ENCODE measurements around the gene S100A9. TPM values are rescaled to one million over a fixed set of nuclear protein-coding genes. Genes with fewer than 3 reads are reported as not detected.

S100A9 gene
- total RNA-seq, 2 experiments from 2014 or later: 0.77 TPM; not detected in 1

- CTCF ChIA-PET: interaction anchor here (0.9 kb wide), 1 partner anchor 14 kb away, joined by 3 read pairs; no protein-coding TSS in a partner anchor
- no peak within 1 kb of the TSS for H3K4me3 Mint-ChIP-seq
These were observed 33.5 kb downstream of the S100A9 start, which contains the start of gene S100A8 for GRCh38 chr1:153390938-153391710. TSS of gene S100A8 (minus strand) at chr1:153391073. CDS start at chr1:153390535, 538 bp downstream.

GRCh38 chr1:153392258-153392657 lies 34.6 kb downstream of the S100A9 start:
- Mint-ChIP-seq H3K4me3 (no peak overlapping the region), H3K27ac (no peak overlapping the region), H3K4me1 (peaks cover 4% of the 10 kb centered on the region), H3K36me3 (ENCODE audit: low read depth) (no peaks in the 10 kb centered on the region), H3K9me3 (no peaks in the 10 kb centered on the region), H3K27me3 (peaks cover 8% of the 10 kb centered on the region)
- POLR2A ChIA-PET: no interaction called here
- no peak for DNase-seq
- CTCF ChIA-PET: no interaction called here

More at GRCh38 chr1:153390938-153391710, 33.5 kb downstream of the S100A9 start, which contains the start of gene S100A8:
- Mint-ChIP-seq H3K27me3 (peaks cover 8% of the 10 kb centered on the region), H3K9me3 (no peaks in the 10 kb centered on the region), H3K4me1 (peaks cover 11% of the 10 kb centered on the region), H3K27ac (no peak within 1 kb of the TSS), H3K36me3 (ENCODE audit: low read depth) (no peaks in the 10 kb centered on the region)
- POLR2A ChIA-PET: no interaction called here
- DNase-seq: no peak

- H3K9me3 Mint-ChIP-seq: no peaks in the 10 kb centered on the region
- DNase-seq: no peak
- peaks cover 4% of the 10 kb centered on the region for H3K4me1 Mint-ChIP-seq
- ChIA-PET CTCF (no interaction called here), POLR2A (no interaction called here)
- H3K36me3 Mint-ChIP-seq (ENCODE audit: low read depth): no peaks in the 10 kb centered on the region
- H3K4me3 Mint-ChIP-seq: no peak overlapping the region
- H3K27ac Mint-ChIP-seq: no peak overlapping the region
- peaks cover 8% of the 10 kb centered on the region for H3K27me3 Mint-ChIP-seq
These were observed 35.2 kb downstream of the S100A9 start for GRCh38 chr1:153392822-153393221.

GRCh38 chr1:153393926-153394325 lies 36.3 kb downstream of the S100A9 start:
- H3K4me1 Mint-ChIP-seq: peaks cover 4% of the 10 kb centered on the region
- H3K4me3 Mint-ChIP-seq: no peak overlapping the region
- no peaks in the 10 kb centered on the region for H3K36me3 Mint-ChIP-seq (ENCODE audit: low read depth)
- ChIA-PET POLR2A (no interaction called here), CTCF (no interaction called here)
- no peak for DNase-seq
- H3K27ac Mint-ChIP-seq: no peak overlapping the region
- H3K9me3 Mint-ChIP-seq: no peaks in the 10 kb centered on the region
- peaks cover 8% of the 10 kb centered on the region for H3K27me3 Mint-ChIP-seq

- H3K9me3 Mint-ChIP-seq: no peaks in the 10 kb centered on the region
- no peak for DNase-seq
- POLR2A ChIA-PET: no interaction called here
- H3K4me1 Mint-ChIP-seq: peaks cover 4% of the 10 kb centered on the region
- H3K27me3 Mint-ChIP-seq: peaks cover 8% of the 10 kb centered on the region
- H3K36me3 Mint-ChIP-seq (ENCODE audit: low read depth): no peaks in the 10 kb centered on the region
- no peak overlapping the region for H3K4me3 Mint-ChIP-seq
- no peak overlapping the region for H3K27ac Mint-ChIP-seq
- CTCF ChIA-PET: no interaction called here
These were observed 36.7 kb downstream of the S100A9 start for GRCh38 chr1:153394391-153394790.

GRCh38 chr1:153395136-153395685 lies 37.6 kb downstream of the S100A9 start:
- Mint-ChIP-seq H3K4me1 (no peaks in the 10 kb centered on the region), H3K27me3 (peaks cover 8% of the 10 kb centered on the region), H3K9me3 (no peaks in the 10 kb centered on the region), H3K27ac (no peak overlapping the region), H3K4me3 (no peak overlapping the region), H3K36me3 (ENCODE audit: low read depth) (no peaks in the 10 kb centered on the region)
- POLR2A ChIA-PET: no interaction called here
- CTCF ChIA-PET: no interaction called here
- no peak for DNase-seq

- H3K36me3 Mint-ChIP-seq (ENCODE audit: low read depth): no peaks in the 10 kb centered on the region
- no peaks in the 10 kb centered on the region for H3K4me1 Mint-ChIP-seq
- POLR2A ChIA-PET: no interaction called here
- H3K27me3 Mint-ChIP-seq: peaks cover 8% of the 10 kb centered on the region
- CTCF ChIA-PET: no interaction called here
- no peak overlapping the region for H3K27ac Mint-ChIP-seq
- no peak for DNase-seq
- no peak overlapping the region for H3K4me3 Mint-ChIP-seq
- H3K9me3 Mint-ChIP-seq: no peaks in the 10 kb centered on the region
These were observed 38.1 kb downstream of the S100A9 start for GRCh38 chr1:153395776-153396175.

- Mint-ChIP-seq H3K27me3 (peaks cover 8% of the 10 kb centered on the region), H3K36me3 (ENCODE audit: low read depth) (no peaks in the 10 kb centered on the region), H3K27ac (no peak overlapping the region), H3K4me3 (no peak overlapping the region), H3K9me3 (no peaks in the 10 kb centered on the region), H3K4me1 (no peaks in the 10 kb centered on the region)
- ChIA-PET CTCF (no interaction called here), POLR2A (no interaction called here)
- DNase-seq: no peak
These were observed 38.8 kb downstream of the S100A9 start for GRCh38 chr1:153396461-153396860.

- no peak overlapping the region for H3K27ac Mint-ChIP-seq
- CTCF ChIA-PET: no interaction called here
- H3K4me3 Mint-ChIP-seq: no peak overlapping the region
- H3K4me1 Mint-ChIP-seq: no peaks in the 10 kb centered on the region
- no peaks in the 10 kb centered on the region for H3K36me3 Mint-ChIP-seq (ENCODE audit: low read depth)
- POLR2A ChIA-PET: no interaction called here
- H3K27me3 Mint-ChIP-seq: peaks cover 5% of the 10 kb centered on the region
- H3K9me3 Mint-ChIP-seq: no peaks in the 10 kb centered on the region
- no peak for DNase-seq
These were observed 39.6 kb downstream of the S100A9 start for GRCh38 chr1:153397051-153397923.

- H3K27ac Mint-ChIP-seq: no peak overlapping the region
- H3K27me3 Mint-ChIP-seq: peaks cover 7% of the 10 kb centered on the region
- ChIA-PET CTCF (no interaction called here), POLR2A (no interaction called here)
- H3K4me3 Mint-ChIP-seq: no peak overlapping the region
- H3K36me3 Mint-ChIP-seq (ENCODE audit: low read depth): no peaks in the 10 kb centered on the region
- no peaks in the 10 kb centered on the region for H3K9me3 Mint-ChIP-seq
- no peaks in the 10 kb centered on the region for H3K4me1 Mint-ChIP-seq
- DNase-seq: no peak
These were observed 40.4 kb downstream of the S100A9 start for GRCh38 chr1:153397924-153398651.

- DNase-seq: no peak
- ChIA-PET POLR2A (no interaction called here), CTCF (no interaction called here)
- H3K36me3 Mint-ChIP-seq (ENCODE audit: low read depth): no peaks in the 10 kb centered on the region
- H3K9me3 Mint-ChIP-seq: no peaks in the 10 kb centered on the region
- H3K27me3 Mint-ChIP-seq: peaks cover 12% of the 10 kb centered on the region
- H3K4me1 Mint-ChIP-seq: no peaks in the 10 kb centered on the region
- no peak overlapping the region for H3K4me3 Mint-ChIP-seq
- no peak overlapping the region for H3K27ac Mint-ChIP-seq
These were observed 41.9 kb downstream of the S100A9 start for GRCh38 chr1:153399401-153400055.

- no peak for DNase-seq
- ChIA-PET CTCF (no interaction called here), POLR2A (no interaction called here)
- Mint-ChIP-seq H3K36me3 (ENCODE audit: low read depth) (no peaks in the 10 kb centered on the region), H3K4me3 (no peak overlapping the region), H3K27me3 (peaks cover 12% of the 10 kb centered on the region), H3K27ac (no peak overlapping the region), H3K4me1 (no peaks in the 10 kb centered on the region), H3K9me3 (no peaks in the 10 kb centered on the region)
These were observed 42.6 kb downstream of the S100A9 start for GRCh38 chr1:153400244-153400643.

All from activated CD4-positive, alpha-beta T cell treated with anti-CD3 and anti-CD28 coated beads, Interleukin-2, amount 10 ng/mL, durations not matched to agents 7 days and 5 days (primary cell).